Colonic mucosa (tissue), 4 donors: ENCODE measurements around the gene CSNK2B. TPM values are rescaled to one million over a fixed set of nuclear protein-coding genes. Genes with fewer than 3 reads are reported as not detected.

Source experiments
- DNase-seq: peaks from one replicate; pipeline ENCODE4 v3.0.0-alpha.2; 2020
- H3K27ac ChIP-seq: fragments of 200-600 bp; one replicate; pipeline ENCODE4 v1.8.0; 2021
- H3K27me3 ChIP-seq: fragments of 200-600 bp; one replicate; pipeline ENCODE4 v1.8.0; 2021
- H3K36me3 ChIP-seq: fragments of 200-600 bp; one replicate; pipeline ENCODE4 v1.8.0; 2021
- H3K4me1 ChIP-seq: fragments of 200-600 bp; one replicate; pipeline ENCODE4 v1.8.0; 2021; ENCODE audit warnings: mild to moderate bottlenecking
- H3K4me3 ChIP-seq: fragments of 200-600 bp; one replicate; pipeline ENCODE4 v1.8.0; 2021
- H3K9ac ChIP-seq, 2 donors: one replicate each; pipeline ENCODE4 v1.7.0; 2013; ENCODE audit warnings: control low read depth in 2 of 2, low read depth in 2 of 2, low read length in 2 of 2
- H3K9me3 ChIP-seq: fragments of 200-600 bp; one replicate; pipeline ENCODE4 v1.8.0; 2021
- CTCF ChIP-seq: fragments of 200-600 bp; IDR thresholded peaks from one replicate; pipeline ENCODE4 v1.8.0; 2022; ENCODE audit warnings: antibody characterized with exemption, mild to moderate bottlenecking
- intact Hi-C: fragments of 100-400 bp; cut with DNase I; formaldehyde crosslinking; loops from one replicate; pipeline ENCODE4 v1.14.1; 2022
- total RNA-seq, 2 donors: library from RNA; stranded (reverse); fragmentation: NEBNext Ultra II Directional in 1 of 2; extraction: Animal tissue kit (Norgen Biotek cat#: 25700) in 1 of 2; gene quantifications; one replicate each; pipeline ENCODE4 v1.2.1, GENCODE V29; 2021
- donor health status: healthy.
- donor health status: DM: no; HTN: no; CAD: no.
- donor health status: DM: no; HTN: no; CAD: no.

CSNK2B gene
- total RNA-seq, 2 donors from 2014 or later, result 140 to 152 TPM

DNA sequence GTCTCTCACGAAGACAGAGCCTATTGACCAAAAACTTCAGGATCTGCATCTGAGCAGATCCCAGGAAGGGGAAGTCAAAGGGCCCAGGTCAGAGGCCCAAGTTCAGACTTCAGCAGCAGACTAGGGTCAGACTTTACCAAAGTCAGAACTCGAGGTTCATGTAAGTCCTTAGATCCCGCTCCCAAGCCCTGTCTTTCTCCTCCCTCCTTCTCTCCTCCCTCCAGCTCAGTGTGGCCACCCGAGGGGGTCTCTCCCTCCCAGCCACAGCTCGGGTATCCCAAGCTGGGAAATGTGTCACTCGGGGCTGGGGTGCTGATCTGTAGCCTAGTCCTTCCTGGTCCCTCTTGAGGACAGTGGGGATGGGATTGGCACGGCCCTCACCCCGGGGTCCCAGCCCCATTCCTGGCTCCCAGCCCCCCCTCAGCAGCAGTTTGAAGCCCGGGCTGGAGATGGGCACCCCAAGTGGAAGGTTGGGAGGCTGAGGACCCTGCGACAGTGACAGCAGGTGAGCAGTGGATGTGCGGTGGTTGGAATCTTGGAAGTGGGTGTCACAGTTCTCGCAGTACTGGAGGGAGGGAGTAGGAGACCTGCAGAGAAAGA lies 3.7 kb upstream of the CSNK2B start:
- Histone ChIP-seq H3K4me3 (no peak overlapping the region), H3K9me3 (no peaks in the 10 kb centered on the region), H3K27ac (no peak overlapping the region), H3K36me3 (no peaks in the 10 kb centered on the region), H3K4me1 (peaks cover 27% of the 10 kb centered on the region), H3K9ac (peak overlapping the region in 1 of 2 donors; percentile 26), H3K27me3 (no peaks in the 10 kb centered on the region)
- intact Hi-C loops, result no loop called here
- DNase-seq, result no peak
- TF ChIP-seq CTCF, result no peak

DNA sequence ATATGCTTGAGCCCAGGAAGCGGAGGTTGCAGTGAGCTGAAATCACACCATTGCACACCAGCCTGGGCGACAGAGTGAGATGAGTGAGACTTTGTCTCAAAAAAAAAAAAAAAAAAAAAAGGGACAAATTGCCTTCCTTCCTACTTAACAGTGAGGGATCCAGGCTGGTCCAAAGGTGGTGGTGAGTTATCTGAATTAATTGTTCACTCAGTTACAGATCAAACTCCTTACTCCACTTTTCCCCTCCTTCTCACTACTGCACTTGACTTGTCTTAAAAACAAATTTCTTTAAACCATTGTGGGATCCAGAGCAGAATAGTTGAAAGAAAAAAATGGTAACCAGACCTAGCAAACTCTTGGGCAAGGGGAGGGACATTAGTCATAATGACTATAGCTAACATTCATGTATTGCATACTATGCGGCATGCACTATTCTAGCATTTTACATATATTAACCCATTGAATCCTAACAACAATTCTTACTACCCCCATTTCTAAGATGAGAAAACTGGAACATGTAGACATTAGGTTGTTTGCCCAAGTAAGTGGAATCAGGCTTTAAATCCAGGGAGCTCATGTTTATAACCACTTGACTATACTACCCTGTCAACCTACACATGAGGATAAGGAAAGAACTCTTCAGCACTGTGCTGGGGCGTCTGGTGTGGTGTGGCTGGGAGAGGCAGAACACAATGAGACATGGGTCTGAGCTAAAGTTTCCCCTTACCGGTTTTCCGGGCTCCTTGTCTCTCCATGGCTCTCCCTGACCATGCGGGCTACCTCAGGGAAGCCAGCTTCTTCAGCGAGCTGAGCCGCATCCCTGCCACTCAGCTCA lies 2.5 kb upstream of the CSNK2B start:
- peak overlapping the region; percentile 91 for H3K27ac ChIP-seq
- no peaks in the 10 kb centered on the region for H3K27me3 ChIP-seq
- H3K4me3 ChIP-seq, result peak overlapping the region; percentile 87
- peak overlapping the region; percentile 71 to 96 for H3K9ac ChIP-seq
- peaks cover 3% of the 10 kb centered on the region for H3K36me3 ChIP-seq
- no peaks in the 10 kb centered on the region for H3K9me3 ChIP-seq
- intact Hi-C loops, result no loop called here
- DNase-seq, result no peak
- TF ChIP-seq CTCF, result no peak
- peaks cover 27% of the 10 kb centered on the region for H3K4me1 ChIP-seq

- TF ChIP-seq CTCF, result no peak
- H3K9me3 ChIP-seq, result no peaks in the 10 kb centered on the region
- H3K4me1 ChIP-seq, result peaks cover 23% of the 10 kb centered on the region
- intact Hi-C loops, result no loop called here
- H3K4me3 ChIP-seq, result peak overlapping the region; percentile 87
- peaks cover 9% of the 10 kb centered on the region for H3K36me3 ChIP-seq
- H3K27ac ChIP-seq, result peak overlapping the region; percentile 91
- peak overlapping the region; percentile 71 to 96 for H3K9ac ChIP-seq
- H3K27me3 ChIP-seq, result no peaks in the 10 kb centered on the region
- no peak for DNase-seq
These were observed 1.7 kb upstream of the CSNK2B start for GRCh38 chr6:31663961-31664789.

- peaks cover 20% of the 10 kb centered on the region for H3K4me1 ChIP-seq
- no peak for TF ChIP-seq CTCF
These were observed 935 bp upstream of the CSNK2B start, which contains the start of gene GPANK1 for GRCh38 chr6:31664790-31665500. Gene GPANK1, minus strand, starts transcription at chr6:31664997. Its CDS starts 519 bp downstream, at chr6:31664478.

More at GRCh38 chr6:31664790-31665500, 935 bp upstream of the CSNK2B start, which contains the start of gene GPANK1:
- Histone ChIP-seq H3K27ac (peak within 1 kb of the TSS; percentile 91), H3K9ac (peak within 1 kb of the TSS; percentile 86 to 96), H3K36me3 (peaks cover 12% of the 10 kb centered on the region), H3K4me3 (peak within 1 kb of the TSS; percentile 87), H3K27me3 (no peaks in the 10 kb centered on the region), H3K9me3 (no peaks in the 10 kb centered on the region)
- intact Hi-C loops, result no loop called here
- DNase-seq, result peak; percentile 96
